Lower leg skin (tissue), 3 donors: ENCODE measurements around the gene IL17B.

Experiments used
- CTCF ChIP-seq, 3 donors: fragments of 450-650 bp; IDR thresholded peaks; one replicate each; pipeline ENCODE4 v1.5.1; 2016; ENCODE audit warnings: antibody characterized with exemption in 3 of 3, mild to moderate bottlenecking in 3 of 3, moderate library complexity in 2 of 3
- POLR2A ChIP-seq, 2 donors: fragments of 450-650 bp; IDR thresholded peaks; one replicate each; pipeline ENCODE4 v1.6.1; 2016 to 2017; ENCODE audit warnings: antibody characterized with exemption in 2 of 2, mild to moderate bottlenecking in 1 of 2, moderate library complexity in 1 of 2

- TF ChIP-seq CTCF (IDR thresholded peaks at IDR 0.05) (no peak), POLR2A (IDR thresholded peaks at IDR 0.05) (no peak)
Observed at GRCh38 chr5:149387081-149387631, 8.1 kb upstream of the IL17B start.
